Loucy (cell line): ENCODE measurements around the gene RUFY1.
"Not testable (repeated sequence)": the region's sequence is repeated elsewhere in the genome, so short reads cannot be mapped to it uniquely, and the experiment has no call there.

ENCODE experiments used
- EZH2phosphoT487 ChIP-seq: fragments of 200-600 bp; IDR thresholded peaks from 2 replicates; pipeline ENCODE4 v1.6.1; 2018; ENCODE audit warnings: antibody characterized with exemption, mild to moderate bottlenecking, moderate library complexity, borderline replicate concordance
- TF ChIP-seq, protein P1 (sequence below): fragments of 200-600 bp; sonication (generic); conservative IDR thresholded peaks from 2 replicates; pipeline ENCODE4 v1.5.1; 2014; ENCODE audit warnings: mild to moderate bottlenecking, antibody characterized with exemption, low read length

GRCh38 chr5:179518369-179518768 is 32.0 kb upstream of the RUFY1 start:
- TF ChIP-seq, protein P1, sequence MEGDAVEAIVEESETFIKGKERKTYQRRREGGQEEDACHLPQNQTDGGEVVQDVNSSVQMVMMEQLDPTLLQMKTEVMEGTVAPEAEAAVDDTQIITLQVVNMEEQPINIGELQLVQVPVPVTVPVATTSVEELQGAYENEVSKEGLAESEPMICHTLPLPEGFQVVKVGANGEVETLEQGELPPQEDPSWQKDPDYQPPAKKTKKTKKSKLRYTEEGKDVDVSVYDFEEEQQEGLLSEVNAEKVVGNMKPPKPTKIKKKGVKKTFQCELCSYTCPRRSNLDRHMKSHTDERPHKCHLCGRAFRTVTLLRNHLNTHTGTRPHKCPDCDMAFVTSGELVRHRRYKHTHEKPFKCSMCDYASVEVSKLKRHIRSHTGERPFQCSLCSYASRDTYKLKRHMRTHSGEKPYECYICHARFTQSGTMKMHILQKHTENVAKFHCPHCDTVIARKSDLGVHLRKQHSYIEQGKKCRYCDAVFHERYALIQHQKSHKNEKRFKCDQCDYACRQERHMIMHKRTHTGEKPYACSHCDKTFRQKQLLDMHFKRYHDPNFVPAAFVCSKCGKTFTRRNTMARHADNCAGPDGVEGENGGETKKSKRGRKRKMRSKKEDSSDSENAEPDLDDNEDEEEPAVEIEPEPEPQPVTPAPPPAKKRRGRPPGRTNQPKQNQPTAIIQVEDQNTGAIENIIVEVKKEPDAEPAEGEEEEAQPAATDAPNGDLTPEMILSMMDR, result not testable (repeated sequence)
- TF ChIP-seq EZH2phosphoT487, result not testable (repeated sequence)
